SU-DHL-6 (cell line): ENCODE data around the gene ALK.

ENCODE experiments used
- H2AFZ ChIP-seq: fragments of 200-600 bp; sonication (generic); 2 replicates; pipeline ENCODE4 v1.6.1; 2014; ENCODE audit warnings: low read depth, mild to moderate bottlenecking, moderate library complexity, mixed read lengths, antibody characterized with exemption, low read length; ENCODE audit not compliant: severe bottlenecking
- H3F3A ChIP-seq: fragments of 200-600 bp; shearing (Covaris generic); 2 replicates; pipeline ENCODE4 v1.6.0; 2016; ENCODE audit warnings: antibody characterized with exemption, mild to moderate bottlenecking; ENCODE audit not compliant: insufficient read depth
- H3K27ac ChIP-seq: fragments of 200-600 bp; sonication (generic); 2 replicates; pipeline ENCODE4 v1.5.1; 2016; ENCODE audit warnings: low read depth, mild to moderate bottlenecking, low read length, moderate library complexity, mixed read lengths
- H3K27me3 ChIP-seq: fragments of 200-600 bp; sonication (generic), shearing (Covaris generic); 2 replicates; pipeline ENCODE4 v1.6.0; 2014; ENCODE audit warnings: mild to moderate bottlenecking, low read length
- H3K36me3 ChIP-seq: fragments of 200-600 bp; sonication (generic); 2 replicates; pipeline ENCODE4 v1.6.1; 2014; ENCODE audit warnings: mild to moderate bottlenecking, low read length, mixed read lengths
- H3K4me2 ChIP-seq: fragments of 300-600, 200-600 bp; shearing (Covaris generic), sonication (generic); 2 replicates; pipeline ENCODE4 v1.6.0; 2014; ENCODE audit warnings: low read length, low read depth, mild to moderate bottlenecking; ENCODE audit not compliant: poor library complexity, severe bottlenecking
- H3K4me3 ChIP-seq: fragments of 200-600 bp; sonication (generic); 2 replicates; pipeline ENCODE4 v1.5.1; 2014; ENCODE audit warnings: antibody characterized with exemption, low read length, mild to moderate bottlenecking, mixed read lengths; ENCODE audit not compliant: insufficient read depth, poor library complexity, severe bottlenecking
- H3K79me2 ChIP-seq: fragments of 200-600 bp; sonication (generic); 2 replicates; pipeline ENCODE4 v1.6.1; 2014; ENCODE audit warnings: mild to moderate bottlenecking, low read length, moderate library complexity; ENCODE audit not compliant: insufficient read depth
- H3K9ac ChIP-seq: fragments of 200-600 bp; sonication (generic); 2 replicates; pipeline ENCODE4 v1.7.0; 2014; ENCODE audit warnings: mild to moderate bottlenecking, low read length
- H3K9me2 ChIP-seq: fragments of 200-600 bp; sonication (generic); replicated peaks from 2 replicates; pipeline ENCODE4 v1.6.1; 2014; ENCODE audit warnings: low read length; ENCODE audit not compliant: insufficient read depth
- H3K9me3 ChIP-seq: fragments of 200-600 bp; sonication (generic); 2 replicates; pipeline ENCODE4 v1.6.1; 2014; ENCODE audit warnings: low read length, mixed read lengths; ENCODE audit not compliant: insufficient read depth
- H4K20me1 ChIP-seq: fragments of 200-600 bp; sonication (generic); 2 replicates; pipeline ENCODE4 v1.6.1; 2014; ENCODE audit warnings: low read depth, mild to moderate bottlenecking, antibody characterized with exemption, low read length, moderate library complexity, mixed read lengths
- EZH2phosphoT487 ChIP-seq: fragments of 200-600 bp; sonication (generic), shearing (Covaris generic); conservative IDR thresholded peaks from 2 replicates; pipeline ENCODE4 v1.6.1; 2018; ENCODE audit warnings: mild to moderate bottlenecking, antibody characterized with exemption, low read length, moderate library complexity, mixed read lengths
- TF ChIP-seq, protein P1 (sequence below): fragments of 200-600 bp; sonication (generic); IDR thresholded peaks from one replicate; pipeline ENCODE4 v1.5.1; 2017; ENCODE audit warnings: antibody characterized with exemption, mild to moderate bottlenecking, low read length, moderate library complexity; ENCODE audit not compliant: insufficient read depth, poor library complexity, severe bottlenecking

ALK gene

DNA sequence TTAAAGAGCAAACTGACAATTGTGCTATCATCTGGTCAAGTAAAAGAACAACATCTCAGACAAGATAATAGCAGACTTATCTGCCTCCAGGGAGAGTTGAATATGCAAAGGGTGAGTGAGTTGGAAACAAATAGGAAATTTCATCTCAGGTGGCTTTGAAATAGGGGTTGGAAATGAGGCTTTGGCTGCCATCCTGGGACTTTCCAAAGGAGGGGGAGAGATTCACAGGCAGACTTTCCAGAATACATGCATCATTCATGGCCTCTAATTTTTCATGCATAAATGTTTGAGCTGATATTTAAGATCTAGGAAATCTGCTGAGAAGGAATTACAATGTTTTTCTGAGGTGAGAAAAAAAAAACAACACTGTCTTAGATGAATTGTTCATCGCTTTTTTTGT is 300.5 kb downstream of the ALK start:
- no peak overlapping the region for H3K4me2 ChIP-seq
- no peak overlapping the region for H3K9ac ChIP-seq
- no peaks in the 10 kb centered on the region for H3F3A ChIP-seq
- no peak overlapping the region for H3K4me3 ChIP-seq
- H3K9me2 ChIP-seq, result no peaks in the 10 kb centered on the region
- H3K27ac ChIP-seq, result no peak overlapping the region
- no peaks in the 10 kb centered on the region for H4K20me1 ChIP-seq
- H3K79me2 ChIP-seq, result no peaks in the 10 kb centered on the region
- no peak overlapping the region for H2AFZ ChIP-seq
- no peak for TF ChIP-seq EZH2phosphoT487
- TF ChIP-seq, protein P1, sequence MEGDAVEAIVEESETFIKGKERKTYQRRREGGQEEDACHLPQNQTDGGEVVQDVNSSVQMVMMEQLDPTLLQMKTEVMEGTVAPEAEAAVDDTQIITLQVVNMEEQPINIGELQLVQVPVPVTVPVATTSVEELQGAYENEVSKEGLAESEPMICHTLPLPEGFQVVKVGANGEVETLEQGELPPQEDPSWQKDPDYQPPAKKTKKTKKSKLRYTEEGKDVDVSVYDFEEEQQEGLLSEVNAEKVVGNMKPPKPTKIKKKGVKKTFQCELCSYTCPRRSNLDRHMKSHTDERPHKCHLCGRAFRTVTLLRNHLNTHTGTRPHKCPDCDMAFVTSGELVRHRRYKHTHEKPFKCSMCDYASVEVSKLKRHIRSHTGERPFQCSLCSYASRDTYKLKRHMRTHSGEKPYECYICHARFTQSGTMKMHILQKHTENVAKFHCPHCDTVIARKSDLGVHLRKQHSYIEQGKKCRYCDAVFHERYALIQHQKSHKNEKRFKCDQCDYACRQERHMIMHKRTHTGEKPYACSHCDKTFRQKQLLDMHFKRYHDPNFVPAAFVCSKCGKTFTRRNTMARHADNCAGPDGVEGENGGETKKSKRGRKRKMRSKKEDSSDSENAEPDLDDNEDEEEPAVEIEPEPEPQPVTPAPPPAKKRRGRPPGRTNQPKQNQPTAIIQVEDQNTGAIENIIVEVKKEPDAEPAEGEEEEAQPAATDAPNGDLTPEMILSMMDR, result no peak
- H3K9me3 ChIP-seq, result no peaks in the 10 kb centered on the region
- no peaks in the 10 kb centered on the region for H3K27me3 ChIP-seq
- H3K36me3 ChIP-seq, result no peaks in the 10 kb centered on the region

DNA sequence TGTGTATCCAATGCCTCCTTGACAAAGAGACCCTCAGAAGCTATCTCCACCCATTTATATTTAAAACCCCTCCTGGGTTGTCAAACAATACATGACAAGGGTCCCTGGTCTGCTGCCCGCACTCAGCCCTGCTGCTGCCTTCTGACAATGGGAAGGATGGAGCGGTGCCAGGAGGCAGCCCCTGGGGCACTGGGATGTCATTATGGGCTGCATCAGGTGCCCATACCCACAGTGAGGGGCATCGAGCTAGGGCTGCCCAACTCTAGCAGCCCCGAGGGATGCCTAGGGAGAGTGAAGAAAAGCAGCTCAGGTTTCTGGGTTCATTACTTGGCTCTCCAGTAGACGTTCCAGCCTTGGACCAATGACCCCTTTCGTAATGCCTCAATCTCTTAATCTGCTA is 301.7 kb downstream of the ALK start:
- no peak for TF ChIP-seq EZH2phosphoT487
- TF ChIP-seq, protein P1, result no peak
- no peak overlapping the region for H3K27ac ChIP-seq
- no peaks in the 10 kb centered on the region for H3K79me2 ChIP-seq
- no peak overlapping the region for H3K4me3 ChIP-seq
- H3K9ac ChIP-seq, result no peak overlapping the region
- H2AFZ ChIP-seq, result no peak overlapping the region
- H3K9me3 ChIP-seq, result no peaks in the 10 kb centered on the region
- H3K36me3 ChIP-seq, result no peaks in the 10 kb centered on the region
- no peak overlapping the region for H3K4me2 ChIP-seq
- H3F3A ChIP-seq, result no peaks in the 10 kb centered on the region
- H3K9me2 ChIP-seq, result no peaks in the 10 kb centered on the region
- H3K27me3 ChIP-seq, result no peaks in the 10 kb centered on the region
- no peaks in the 10 kb centered on the region for H4K20me1 ChIP-seq

DNA sequence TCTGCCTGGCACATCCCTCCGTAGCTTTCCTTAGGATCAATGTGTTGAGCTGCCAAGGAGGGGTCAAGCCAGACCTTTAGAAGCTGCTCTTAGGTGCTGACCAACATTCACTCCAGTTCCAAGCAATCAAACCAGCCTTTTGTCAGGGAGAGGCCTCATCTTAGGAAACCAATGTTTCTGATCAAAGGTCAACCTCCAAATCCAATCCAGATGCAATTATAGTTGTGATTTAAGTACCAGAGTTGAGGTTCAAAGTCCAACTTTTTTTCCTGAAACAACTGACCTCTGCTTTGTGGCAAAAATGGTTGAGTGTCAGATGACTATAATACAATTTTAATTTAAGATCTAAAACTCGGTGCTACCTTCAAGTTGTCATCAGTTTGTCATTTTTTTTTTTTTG is 303.4 kb downstream of the ALK start:
- Histone ChIP-seq H3K9me3 (no peaks in the 10 kb centered on the region), H3K4me3 (no peak overlapping the region), H2AFZ (no peak overlapping the region), H3K36me3 (no peaks in the 10 kb centered on the region), H3K27ac (no peak overlapping the region), H3K4me2 (no peak overlapping the region), H3K9ac (no peak overlapping the region), H3F3A (no peaks in the 10 kb centered on the region), H3K27me3 (no peaks in the 10 kb centered on the region), H3K9me2 (no peaks in the 10 kb centered on the region), H4K20me1 (no peaks in the 10 kb centered on the region), H3K79me2 (no peaks in the 10 kb centered on the region)
- TF ChIP-seq EZH2phosphoT487, result no peak
- TF ChIP-seq, protein P1, result no peak

DNA sequence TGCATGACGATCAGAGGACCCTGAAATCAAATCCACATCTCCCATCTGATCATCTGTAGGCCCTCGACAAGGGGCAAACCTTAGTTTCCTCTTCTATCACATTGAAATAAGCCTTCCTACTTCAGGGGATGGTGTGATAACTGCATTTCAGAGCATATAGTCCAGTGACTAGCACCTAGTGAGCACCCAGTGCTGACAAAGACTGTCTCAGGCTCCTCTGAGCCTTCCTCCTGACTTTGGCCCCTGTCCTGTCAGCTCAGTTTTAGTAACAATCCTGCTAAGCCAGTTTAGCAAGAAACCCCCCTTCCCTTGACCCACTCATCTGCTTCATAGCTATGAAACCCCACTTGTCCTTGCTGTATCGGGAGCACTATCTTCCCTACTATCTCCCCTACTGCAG is 304.0 kb downstream of the ALK start:
- H3K36me3 ChIP-seq, result no peaks in the 10 kb centered on the region
- no peaks in the 10 kb centered on the region for H3F3A ChIP-seq
- no peak overlapping the region for H3K9ac ChIP-seq
- no peak overlapping the region for H3K4me3 ChIP-seq
- H3K27me3 ChIP-seq, result no peaks in the 10 kb centered on the region
- H3K9me2 ChIP-seq, result no peaks in the 10 kb centered on the region
- no peak overlapping the region for H2AFZ ChIP-seq
- H3K9me3 ChIP-seq, result no peaks in the 10 kb centered on the region
- H3K4me2 ChIP-seq, result no peak overlapping the region
- no peaks in the 10 kb centered on the region for H4K20me1 ChIP-seq
- no peak overlapping the region for H3K27ac ChIP-seq
- TF ChIP-seq, protein P1, result no peak
- TF ChIP-seq EZH2phosphoT487, result no peak
- H3K79me2 ChIP-seq, result no peaks in the 10 kb centered on the region
